GM18873 (cell line): Measurements from ENCODE around the gene AHSG.

ENCODE experiments used
- ATAC-seq: cut with Tn5 transposase; IDR thresholded peaks from one replicate; pipeline ENCODE4 v1.9.1; 2021; ENCODE audit warnings: mild to moderate bottlenecking, moderate library complexity, moderate number of reproducible peaks; ENCODE audit not compliant: unreplicated experiment, low FRiP score

AHSG gene

GRCh38 chr3:186592682-186593081 is 20.2 kb upstream of the AHSG start:
- ATAC-seq: no peak

GRCh38 chr3:186593862-186594261 is 19.0 kb upstream of the AHSG start:
- ATAC-seq: no peak

GRCh38 chr3:186594591-186595113 is 18.2 kb upstream of the AHSG start:
- ATAC-seq: no peak

GRCh38 chr3:186596568-186597287 is 16.1 kb upstream of the AHSG start:
- ATAC-seq: no peak

GRCh38 chr3:186598108-186598784 is 14.6 kb upstream of the AHSG start:
- no peak for ATAC-seq

GRCh38 chr3:186598794-186599141 is 14.1 kb upstream of the AHSG start:
- no peak for ATAC-seq

- ATAC-seq: no peak
Measured at GRCh38 chr3:186599142-186599784, 13.6 kb upstream of the AHSG start.

- no peak for ATAC-seq
Measured at GRCh38 chr3:186599785-186600166, 13.1 kb upstream of the AHSG start.

- ATAC-seq: no peak
Measured at GRCh38 chr3:186600896-186601295, 12.0 kb upstream of the AHSG start.

GRCh38 chr3:186603159-186603558 is 9.7 kb upstream of the AHSG start:
- no peak for ATAC-seq

GRCh38 chr3:186605078-186605477 is 7.8 kb upstream of the AHSG start:
- ATAC-seq: no peak

GRCh38 chr3:186605561-186606545 is 7.0 kb upstream of the AHSG start:
- ATAC-seq: no peak

- ATAC-seq: no peak
Measured at GRCh38 chr3:186608624-186609215, 4.1 kb upstream of the AHSG start.

GRCh38 chr3:186609247-186609868 is 3.5 kb upstream of the AHSG start:
- no peak for ATAC-seq

- ATAC-seq: no peak
Measured at GRCh38 chr3:186612065-186612464, 795 bp upstream of the AHSG start.

- no peak for ATAC-seq
Measured at GRCh38 chr3:186613637-186614265, 891 bp downstream of the AHSG start.

GRCh38 chr3:186614266-186614596 is 1.4 kb downstream of the AHSG start:
- ATAC-seq: no peak

GRCh38 chr3:186614597-186615483 is 2.0 kb downstream of the AHSG start:
- ATAC-seq: no peak
